ENCODE data around the gene WDR64. TPM values are rescaled to one million over a fixed set of nuclear protein-coding genes. Genes with fewer than 3 reads are reported as not detected.
"Not testable (repeated sequence)": the region's sequence is repeated elsewhere in the genome, so short reads cannot be mapped to it uniquely, and the experiment has no call there.

The WDR64 gene
- total RNA-seq, 1 experiment from 2014 or later: not detected

- no peak overlapping the region for H3K27ac ChIP-seq
- H2AFZ ChIP-seq: no peak overlapping the region
- no peaks in the 10 kb centered on the region for H3K36me3 ChIP-seq (ENCODE audit: low read depth)
- TF ChIP-seq CTCF (conservative IDR thresholded peaks at IDR 0.05): no peak
- POLR2A ChIA-PET (ENCODE audit: unreplicated experiment): no interaction called here
- intact Hi-C loops (cut with micrococcal nuclease; ENCODE audit: unreplicated experiment): no loop called here
- no peaks in the 10 kb centered on the region for H3F3A ChIP-seq (ENCODE audit: insufficient read depth, low read depth)
- no peaks in the 10 kb centered on the region for H3K4me1 ChIP-seq (replicated peaks; ENCODE audit: insufficient read depth)
- no peaks in the 10 kb centered on the region for H4K20me1 ChIP-seq (ENCODE audit: insufficient read depth)
- H3K79me2 ChIP-seq (ENCODE audit: low read depth): no peaks in the 10 kb centered on the region
- H3K9me2 ChIP-seq (ENCODE audit: insufficient read depth): no peaks in the 10 kb centered on the region
- no peak overlapping the region for H3K4me2 ChIP-seq
- H3K27me3 ChIP-seq (ENCODE audit: insufficient read depth, low read depth): no peaks in the 10 kb centered on the region
- BruUV-seq (replicated peaks): no TSS peak
- H3K4me3 ChIP-seq: no peak overlapping the region
- no peaks in the 10 kb centered on the region for H3K9me3 ChIP-seq (ENCODE audit: insufficient read depth, low read depth)
- DNase-seq: no peak
- CTCF ChIA-PET: no interaction called here
These were observed 78.0 kb downstream of the WDR64 start for GRCh38 chr1:241730031-241730430.

GRCh38 chr1:241733899-241734298 is 81.8 kb downstream of the WDR64 start:
- BruUV-seq (replicated peaks): no TSS peak
- POLR2A ChIA-PET (ENCODE audit: unreplicated experiment): no interaction called here
- H3K9me3 ChIP-seq (ENCODE audit: insufficient read depth, low read depth): no peaks in the 10 kb centered on the region
- no peaks in the 10 kb centered on the region for H3K27me3 ChIP-seq (ENCODE audit: insufficient read depth, low read depth)
- H3K27ac ChIP-seq: no peak overlapping the region
- H3K79me2 ChIP-seq (ENCODE audit: low read depth): no peaks in the 10 kb centered on the region
- H3K9me2 ChIP-seq (ENCODE audit: insufficient read depth): no peaks in the 10 kb centered on the region
- intact Hi-C loops (cut with micrococcal nuclease; ENCODE audit: unreplicated experiment): no loop called here
- no peaks in the 10 kb centered on the region for H3K4me1 ChIP-seq (replicated peaks; ENCODE audit: insufficient read depth)
- H3F3A ChIP-seq (ENCODE audit: insufficient read depth, low read depth): no peaks in the 10 kb centered on the region
- TF ChIP-seq EZH2 (IDR thresholded peaks at IDR 0.05; ENCODE audit: low read depth) (no peak), CTCF (conservative IDR thresholded peaks at IDR 0.05) (no peak)
- H4K20me1 ChIP-seq (ENCODE audit: insufficient read depth): no peaks in the 10 kb centered on the region
- DNase-seq: no peak
- CTCF ChIA-PET: no interaction called here
- H2AFZ ChIP-seq: no peak overlapping the region; the same call in 1 of the 2 replicates
- H3K4me3 ChIP-seq: no peak overlapping the region
- no peak overlapping the region for H3K4me2 ChIP-seq
- no peaks in the 10 kb centered on the region for H3K36me3 ChIP-seq (ENCODE audit: low read depth)

GRCh38 chr1:241734533-241734932 is 82.5 kb downstream of the WDR64 start:
- H3K79me2 ChIP-seq (ENCODE audit: low read depth): no peaks in the 10 kb centered on the region
- intact Hi-C loops (cut with micrococcal nuclease; ENCODE audit: unreplicated experiment): no loop called here
- H3K27ac ChIP-seq: no peak overlapping the region
- H3F3A ChIP-seq (ENCODE audit: insufficient read depth, low read depth): no peaks in the 10 kb centered on the region
- H3K9me2 ChIP-seq (ENCODE audit: insufficient read depth): no peaks in the 10 kb centered on the region; the same call in 1 of the 2 replicates
- no peaks in the 10 kb centered on the region for H4K20me1 ChIP-seq (ENCODE audit: insufficient read depth)
- no peaks in the 10 kb centered on the region for H3K4me1 ChIP-seq (replicated peaks; ENCODE audit: insufficient read depth)
- H3K36me3 ChIP-seq (ENCODE audit: low read depth): no peaks in the 10 kb centered on the region
- no peaks in the 10 kb centered on the region for H3K9me3 ChIP-seq (ENCODE audit: insufficient read depth, low read depth)
- DNase-seq: no peak
- H2AFZ ChIP-seq: no peak overlapping the region; the same call in 1 of the 2 replicates
- no peak overlapping the region for H3K4me2 ChIP-seq
- no TSS peak for BruUV-seq (replicated peaks)
- no peaks in the 10 kb centered on the region for H3K27me3 ChIP-seq (ENCODE audit: insufficient read depth, low read depth)
- no peak overlapping the region for H3K4me3 ChIP-seq
- ChIA-PET POLR2A (ENCODE audit: unreplicated experiment) (no interaction called here), CTCF (no interaction called here)
- TF ChIP-seq CTCF (conservative IDR thresholded peaks at IDR 0.05) (no peak), EZH2 (IDR thresholded peaks at IDR 0.05; ENCODE audit: low read depth) (no peak)

GRCh38 chr1:241735493-241735926 is 83.4 kb downstream of the WDR64 start:
- DNase-seq; H2AFZ ChIP-seq; CTCF ChIA-PET; H3K27ac ChIP-seq; H3K79me2 ChIP-seq (ENCODE audit: low read depth); H3K4me2 ChIP-seq; H3K4me1 ChIP-seq (replicated peaks; ENCODE audit: insufficient read depth); H3K4me3 ChIP-seq; H3F3A ChIP-seq (ENCODE audit: insufficient read depth, low read depth); H3K9me2 ChIP-seq (ENCODE audit: insufficient read depth); H4K20me1 ChIP-seq (ENCODE audit: insufficient read depth); intact Hi-C loops (cut with micrococcal nuclease; ENCODE audit: unreplicated experiment); H3K9me3 ChIP-seq (ENCODE audit: insufficient read depth, low read depth); H3K27me3 ChIP-seq (ENCODE audit: insufficient read depth, low read depth); BruUV-seq (replicated peaks); H3K36me3 ChIP-seq (ENCODE audit: low read depth): not testable (repeated sequence)
- POLR2A ChIA-PET (ENCODE audit: unreplicated experiment): interaction anchor here (0.7 kb wide), 1 partner anchor 239 kb away, joined by 4 read pairs; no protein-coding TSS in a partner anchor
